OCI-LY1 (cell line): ENCODE data around the gene TERT.
A peak's percentile ranks its signal among the peaks of the same experiment; 100 is the strongest.

Experiments used
- H2AFZ ChIP-seq: fragments of 200-600 bp; sonication (generic), shearing (Covaris generic); 2 replicates; pipeline ENCODE4 v1.6.0; 2014; ENCODE audit warnings: antibody characterized with exemption, mild to moderate bottlenecking, low read length
- H3F3A ChIP-seq: fragments of 200-600 bp; sonication (generic), shearing (Covaris generic); 2 replicates; pipeline ENCODE4 v1.6.0; 2014; ENCODE audit warnings: mild to moderate bottlenecking, antibody characterized with exemption, low read length, moderate library complexity; ENCODE audit not compliant: insufficient read depth
- H3K27ac ChIP-seq: fragments of 200-600 bp; sonication (generic); 2 replicates; pipeline ENCODE4 v1.5.1; 2014; ENCODE audit warnings: low read length, mixed run types, mild to moderate bottlenecking, low read depth; ENCODE audit not compliant: poor library complexity, severe bottlenecking
- H3K27me3 ChIP-seq: fragments of 200-600 bp; sonication (generic); 2 replicates; pipeline ENCODE4 v1.6.0; 2014; ENCODE audit warnings: antibody characterized with exemption, mild to moderate bottlenecking, low read length, moderate library complexity; ENCODE audit not compliant: insufficient read depth
- H3K36me3 ChIP-seq: fragments of 200-600 bp; sonication (generic); 2 replicates; pipeline ENCODE4 v1.6.1; 2014; ENCODE audit warnings: mild to moderate bottlenecking, antibody characterized with exemption, low read length, moderate library complexity, mixed read lengths; ENCODE audit not compliant: insufficient read depth
- H3K4me1 ChIP-seq: fragments of 200-600 bp; sonication (generic); 2 replicates; pipeline ENCODE4 v1.5.1; 2014; ENCODE audit warnings: mild to moderate bottlenecking, low read length, moderate library complexity; ENCODE audit not compliant: insufficient read depth, severe bottlenecking
- H3K4me2 ChIP-seq: fragments of 200-600 bp; sonication (generic), shearing (Covaris generic); 2 replicates; pipeline ENCODE4 v1.6.1; 2014; ENCODE audit warnings: low read length
- H3K4me3 ChIP-seq: fragments of 200-600 bp; sonication (generic); 2 replicates; pipeline ENCODE4 v1.5.1; 2014; ENCODE audit warnings: low read length, low read depth, mild to moderate bottlenecking, mixed read lengths; ENCODE audit not compliant: poor library complexity, severe bottlenecking
- H3K79me2 ChIP-seq: fragments of 200-600 bp; shearing (Covaris generic); 2 replicates; pipeline ENCODE4 v1.6.1; 2016; ENCODE audit warnings: mixed run types, low read length, mixed read lengths; ENCODE audit not compliant: insufficient read depth
- H3K9ac ChIP-seq: fragments of 200-600 bp; sonication (generic), shearing (Covaris generic); 2 replicates; pipeline ENCODE4 v1.6.1; 2014; ENCODE audit warnings: mild to moderate bottlenecking, low read length, mixed read lengths
- H3K9me2 ChIP-seq: fragments of 200-600 bp; sonication (generic), shearing (Covaris generic); 2 replicates; pipeline ENCODE4 v1.6.1; 2014; ENCODE audit warnings: low read depth, mild to moderate bottlenecking, low read length, mixed read lengths
- H3K9me3 ChIP-seq: fragments of 200-600 bp; shearing (Covaris generic); 2 replicates; pipeline ENCODE4 v1.6.1; 2014; ENCODE audit warnings: low read length, mixed read lengths
- H4K20me1 ChIP-seq: fragments of 200-600 bp; sonication (generic), shearing (Covaris generic); 2 replicates; pipeline ENCODE4 v1.6.0; 2016; ENCODE audit warnings: mild to moderate bottlenecking, low read length; ENCODE audit not compliant: insufficient read depth
- EZH2 ChIP-seq: fragments of 200-600 bp; sonication (generic), shearing (Covaris generic); IDR thresholded peaks from 2 replicates; pipeline ENCODE4 v1.8.0; 2017; ENCODE audit warnings: borderline replicate concordance, mixed run types, mild to moderate bottlenecking, antibody characterized with exemption, low read length, moderate library complexity, mixed read lengths
- TF ChIP-seq, protein P1 (sequence below): fragments of 200-600 bp; sonication (generic), shearing (Covaris generic); IDR thresholded peaks from 2 replicates; pipeline ENCODE4 v1.5.1; 2017; ENCODE audit warnings: mild to moderate bottlenecking, antibody characterized with exemption, low read length, moderate library complexity, mixed read lengths

The TERT gene

DNA sequence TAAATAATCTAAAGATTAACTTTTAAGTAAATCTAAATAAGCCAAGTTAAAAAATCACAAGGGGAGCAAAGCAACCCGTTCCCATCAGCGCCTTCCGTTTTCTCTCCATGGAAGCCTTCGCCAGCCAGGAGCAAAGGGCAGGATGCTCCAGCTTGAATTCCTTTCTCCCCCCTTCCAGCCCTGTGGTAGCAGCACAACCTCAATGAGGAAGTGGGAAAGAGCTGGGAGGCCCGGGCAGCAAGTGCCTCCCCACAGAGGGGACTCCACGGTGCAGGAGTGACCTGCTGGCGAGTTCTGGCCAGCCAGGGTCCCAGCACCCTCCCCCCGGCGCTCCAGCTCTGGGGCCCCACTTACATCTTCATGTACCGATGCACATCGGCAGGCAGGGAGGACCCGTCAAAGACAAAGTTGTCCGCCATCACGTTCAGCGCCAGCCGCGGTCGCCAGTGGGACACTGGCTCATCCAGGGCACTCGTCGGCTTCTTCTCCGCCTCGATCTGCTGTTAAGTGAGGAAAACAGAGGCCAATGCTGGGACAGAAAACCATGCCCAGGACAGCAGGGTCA, 43.7 kb upstream of the TERT start:
- peaks cover under 1% of the 10 kb centered on the region; the same call in 1 of the 2 replicates for H3K79me2 ChIP-seq

DNA sequence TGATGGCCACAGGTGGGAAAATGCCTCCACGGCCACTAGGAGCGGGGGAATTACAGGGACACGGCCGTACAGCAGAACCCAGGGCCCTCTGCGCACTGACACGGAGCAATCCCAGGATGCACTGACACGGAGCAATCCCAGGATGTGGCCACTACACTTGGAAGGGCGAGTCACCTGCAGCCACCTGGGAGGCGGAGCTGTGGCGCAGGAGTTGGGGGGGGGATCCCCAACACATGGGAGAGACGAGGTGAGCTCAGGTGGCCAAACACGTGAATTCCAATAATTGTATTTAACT, 43.3 kb upstream of the TERT start:
- H4K20me1 ChIP-seq, result no peaks in the 10 kb centered on the region
- no peaks in the 10 kb centered on the region for H3K9me3 ChIP-seq
- TF ChIP-seq EZH2, result no peak
- TF ChIP-seq, protein P1, sequence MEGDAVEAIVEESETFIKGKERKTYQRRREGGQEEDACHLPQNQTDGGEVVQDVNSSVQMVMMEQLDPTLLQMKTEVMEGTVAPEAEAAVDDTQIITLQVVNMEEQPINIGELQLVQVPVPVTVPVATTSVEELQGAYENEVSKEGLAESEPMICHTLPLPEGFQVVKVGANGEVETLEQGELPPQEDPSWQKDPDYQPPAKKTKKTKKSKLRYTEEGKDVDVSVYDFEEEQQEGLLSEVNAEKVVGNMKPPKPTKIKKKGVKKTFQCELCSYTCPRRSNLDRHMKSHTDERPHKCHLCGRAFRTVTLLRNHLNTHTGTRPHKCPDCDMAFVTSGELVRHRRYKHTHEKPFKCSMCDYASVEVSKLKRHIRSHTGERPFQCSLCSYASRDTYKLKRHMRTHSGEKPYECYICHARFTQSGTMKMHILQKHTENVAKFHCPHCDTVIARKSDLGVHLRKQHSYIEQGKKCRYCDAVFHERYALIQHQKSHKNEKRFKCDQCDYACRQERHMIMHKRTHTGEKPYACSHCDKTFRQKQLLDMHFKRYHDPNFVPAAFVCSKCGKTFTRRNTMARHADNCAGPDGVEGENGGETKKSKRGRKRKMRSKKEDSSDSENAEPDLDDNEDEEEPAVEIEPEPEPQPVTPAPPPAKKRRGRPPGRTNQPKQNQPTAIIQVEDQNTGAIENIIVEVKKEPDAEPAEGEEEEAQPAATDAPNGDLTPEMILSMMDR, result no peak
- peaks cover 98% of the 10 kb centered on the region for H3K36me3 ChIP-seq
- peaks cover 46% of the 10 kb centered on the region for H3K4me1 ChIP-seq
- H3F3A ChIP-seq, result no peaks in the 10 kb centered on the region
- no peak overlapping the region for H2AFZ ChIP-seq
- H3K79me2 ChIP-seq, result no peaks in the 10 kb centered on the region
- no peaks in the 10 kb centered on the region for H3K9me2 ChIP-seq
- no peak overlapping the region for H3K4me3 ChIP-seq
- H3K4me2 ChIP-seq, result no peak overlapping the region
- no peak overlapping the region for H3K27ac ChIP-seq
- H3K27me3 ChIP-seq, result no peaks in the 10 kb centered on the region
- H3K9ac ChIP-seq, result no peak overlapping the region

More for the DNA sequence above, 43.7 kb upstream of the TERT start:
- Histone ChIP-seq H3K27me3 (no peaks in the 10 kb centered on the region), H3K9ac (no peak overlapping the region), H3K27ac (no peak overlapping the region), H3K4me1 (peaks cover 50% of the 10 kb centered on the region), H3K4me3 (no peak overlapping the region), H4K20me1 (no peaks in the 10 kb centered on the region), H3K36me3 (peaks cover 98% of the 10 kb centered on the region), H3K9me3 (no peaks in the 10 kb centered on the region), H3K4me2 (no peak overlapping the region), H3F3A (no peaks in the 10 kb centered on the region), H3K9me2 (no peaks in the 10 kb centered on the region), H2AFZ (no peak overlapping the region)
- no peak for TF ChIP-seq EZH2
- TF ChIP-seq, protein P1, result no peak

DNA sequence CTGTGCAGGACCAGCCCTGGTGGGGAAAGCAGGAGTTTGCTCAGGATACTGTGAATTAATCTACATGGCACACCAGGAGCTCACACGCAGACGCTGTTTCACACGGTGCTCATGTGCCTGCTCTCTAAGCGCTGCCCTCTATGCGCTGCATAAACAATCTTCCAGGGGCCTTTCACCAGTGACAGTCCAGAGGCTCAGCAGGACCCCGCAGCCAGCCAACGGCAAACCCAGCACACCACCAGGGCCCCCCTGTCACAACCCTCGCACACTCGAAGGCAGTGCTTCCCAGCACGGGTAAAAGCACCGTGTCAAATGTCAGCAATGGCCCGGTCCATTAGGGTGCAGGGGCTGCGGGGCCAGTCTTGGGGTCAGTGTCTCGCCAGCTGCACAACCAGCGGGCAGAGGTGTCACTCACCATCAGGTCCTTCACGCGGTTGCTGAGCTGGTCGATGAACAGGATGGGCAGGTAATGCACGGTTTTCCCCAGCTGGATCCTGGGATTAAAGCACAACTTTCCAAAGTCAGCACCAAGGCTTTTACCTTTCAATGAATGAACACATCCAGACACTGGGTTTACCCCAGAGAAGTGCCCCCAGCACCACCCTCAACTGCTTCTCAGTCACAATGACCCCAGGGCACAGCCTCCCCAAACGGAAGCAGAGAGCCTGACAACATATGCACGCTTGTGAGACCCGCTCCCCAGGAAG, 42.8 kb upstream of the TERT start:
- Histone ChIP-seq H3K27me3 (no peaks in the 10 kb centered on the region), H3K4me2 (peak overlapping the region; percentile 19; the same call in 1 of the 2 replicates), H3K9me2 (no peaks in the 10 kb centered on the region), H3F3A (no peaks in the 10 kb centered on the region), H3K27ac (peak overlapping the region; percentile 81), H3K9ac (no peak overlapping the region), H4K20me1 (no peaks in the 10 kb centered on the region), H3K4me3 (no peak overlapping the region), H3K9me3 (no peaks in the 10 kb centered on the region), H3K79me2 (no peaks in the 10 kb centered on the region), H2AFZ (no peak overlapping the region), H3K36me3 (peaks cover 99% of the 10 kb centered on the region), H3K4me1 (peaks cover 41% of the 10 kb centered on the region)
- TF ChIP-seq EZH2, result no peak
- TF ChIP-seq, protein P1, result no peak
